Activated CD8-positive, alpha-beta memory T cell treated with anti-CD3 and anti-CD28 coated beads for 1 hour (primary cell): ENCODE measurements around the gene CFAP210.

Source experiments
- DNase-seq, 2 donors: peaks; one replicate each; pipeline ENCODE4 v3.0.0-alpha.2; 2020; ENCODE audit warnings: low read depth in 1 of 2; ENCODE audit errors: extremely low read depth in 1 of 2

Gene CFAP210

GRCh38 chr2:169694113-169694893 lies at the start of gene CFAP210, which contains the start of gene PHOSPHO2:
CFAP210 (minus strand) TSS chr2:169694405; CDS start chr2:169694327, 78 bp downstream.
PHOSPHO2 (plus strand) TSS chr2:169694469; CDS start chr2:169700972, 6,503 bp downstream.
- DNase-seq = peak; percentile 99 to 100

GRCh38 chr2:169743549-169743948 lies 49.3 kb upstream of the CFAP210 start:
- DNase-seq = no peak

GRCh38 chr2:169739351-169739750 lies 45.1 kb upstream of the CFAP210 start:
- DNase-seq = no peak

- DNase-seq = no peak
Observed at GRCh38 chr2:169738566-169739229, 44.5 kb upstream of the CFAP210 start.

- no peak for DNase-seq
Observed at GRCh38 chr2:169736902-169737301, 42.7 kb upstream of the CFAP210 start.

GRCh38 chr2:169735623-169736022 lies 41.4 kb upstream of the CFAP210 start:
- DNase-seq = no peak

GRCh38 chr2:169734169-169734847 lies 40.1 kb upstream of the CFAP210 start:
- no peak for DNase-seq

- no peak for DNase-seq
Observed at GRCh38 chr2:169732583-169733358, 38.6 kb upstream of the CFAP210 start.

- DNase-seq = no peak
Observed at GRCh38 chr2:169732075-169732474, 37.9 kb upstream of the CFAP210 start.

GRCh38 chr2:169729274-169729605 lies 35.0 kb upstream of the CFAP210 start:
- no peak for DNase-seq

GRCh38 chr2:169727065-169727464 lies 32.9 kb upstream of the CFAP210 start:
- no peak for DNase-seq

- no peak for DNase-seq
Observed at GRCh38 chr2:169721016-169721415, 26.8 kb upstream of the CFAP210 start.

- no peak for DNase-seq
Observed at GRCh38 chr2:169718930-169719504, 24.8 kb upstream of the CFAP210 start.

GRCh38 chr2:169717691-169718063 lies 23.5 kb upstream of the CFAP210 start:
- no peak for DNase-seq

GRCh38 chr2:169716938-169717690 lies 22.9 kb upstream of the CFAP210 start:
- DNase-seq = no peak

- no peak for DNase-seq
Observed at GRCh38 chr2:169716238-169716886, 22.2 kb upstream of the CFAP210 start.

GRCh38 chr2:169715379-169716237 lies 21.4 kb upstream of the CFAP210 start:
- DNase-seq = no peak

GRCh38 chr2:169714699-169715098 lies 20.5 kb upstream of the CFAP210 start:
- DNase-seq = no peak

GRCh38 chr2:169713331-169713730 lies 19.1 kb upstream of the CFAP210 start:
- no peak for DNase-seq
